HUES64 (cell line): Measurements from ENCODE around the gene LTC4S.
"Not testable (repeated sequence)": the region's sequence is repeated elsewhere in the genome, so short reads cannot be mapped to it uniquely, and the experiment has no call there.

ENCODE experiments used
- H3K27ac ChIP-seq: 2 replicates; pipeline ENCODE4 v1.7.0; 2013; ENCODE audit warnings: low read depth, low read length, inconsistent platforms
- H3K27me3 ChIP-seq: 2 replicates; pipeline ENCODE4 v1.6.1; 2013; ENCODE audit warnings: mild to moderate bottlenecking, low read length; ENCODE audit not compliant: insufficient read depth
- H3K36me3 ChIP-seq: 2 replicates; pipeline ENCODE4 v1.6.1; 2013; ENCODE audit warnings: mild to moderate bottlenecking, low read length; ENCODE audit not compliant: insufficient read depth
- H3K4me1 ChIP-seq: 2 replicates; pipeline ENCODE4 v1.6.1; 2013; ENCODE audit warnings: mild to moderate bottlenecking, low read length, moderate library complexity; ENCODE audit not compliant: insufficient read depth
- H3K4me3 ChIP-seq: 2 replicates; pipeline ENCODE4 v1.5.1; 2013; ENCODE audit warnings: mild to moderate bottlenecking, low read length, moderate library complexity
- H3K9ac ChIP-seq: 2 replicates; pipeline ENCODE4 v1.6.1; 2013; ENCODE audit warnings: mild to moderate bottlenecking, low read depth, low read length
- H3K9me3 ChIP-seq: 2 replicates; pipeline ENCODE4 v1.6.1; 2013; ENCODE audit warnings: low read depth, low read length; ENCODE audit not compliant: insufficient read depth
- WGBS: fragments of 150-250, 120-280 bp; methylation state at CpG from one replicate; pipeline ENCODE4 v1.1.7; 2013; ENCODE audit warnings: missing lambda C conversion rate; 5-methylcytosine and 5-hydroxymethylcytosine counted together

Gene LTC4S

GRCh38 chr5:179832039-179832745, 38.4 kb downstream of the LTC4S start:
- H3K9ac ChIP-seq: no peak overlapping the region
- peaks cover 2% of the 10 kb centered on the region; the same call in 1 of the 2 replicates for H3K9me3 ChIP-seq
- H3K36me3 ChIP-seq: peaks cover 84% of the 10 kb centered on the region
- no peaks in the 10 kb centered on the region for H3K27me3 ChIP-seq
- 95% methylated on average over 20 of the region's 20 CpGs for WGBS
- H3K4me1 ChIP-seq: peaks cover 19% of the 10 kb centered on the region
- no peak overlapping the region for H3K27ac ChIP-seq
- no peak overlapping the region for H3K4me3 ChIP-seq

GRCh38 chr5:179833056-179833708, 39.4 kb downstream of the LTC4S start:
- WGBS: 91% methylated on average over 23 of the region's 23 CpGs
- H3K9me3 ChIP-seq: peaks cover 2% of the 10 kb centered on the region; the same call in 1 of the 2 replicates
- peaks cover 11% of the 10 kb centered on the region for H3K4me1 ChIP-seq
- H3K36me3 ChIP-seq: peaks cover 86% of the 10 kb centered on the region
- H3K4me3 ChIP-seq: no peak overlapping the region
- H3K27ac ChIP-seq: no peak overlapping the region
- no peak overlapping the region for H3K9ac ChIP-seq
- H3K27me3 ChIP-seq: no peaks in the 10 kb centered on the region

- Histone ChIP-seq H3K9me3 (peaks cover 2% of the 10 kb centered on the region; the same call in 1 of the 2 replicates), H3K4me3 (no peak overlapping the region), H3K4me1 (peaks cover 9% of the 10 kb centered on the region), H3K27ac (no peak overlapping the region), H3K36me3 (peaks cover 88% of the 10 kb centered on the region), H3K9ac (no peak overlapping the region), H3K27me3 (no peaks in the 10 kb centered on the region)
- WGBS: 92% methylated on average over 3 of the region's 3 CpGs
These were observed 39.9 kb downstream of the LTC4S start for GRCh38 chr5:179833709-179834070.

GRCh38 chr5:179834120-179834519, 40.3 kb downstream of the LTC4S start:
- peaks cover 5% of the 10 kb centered on the region for H3K4me1 ChIP-seq
- H3K4me3 ChIP-seq: no peak overlapping the region
- WGBS: 94% methylated on average over 7 of the region's 8 CpGs
- H3K36me3 ChIP-seq: peaks cover 86% of the 10 kb centered on the region
- no peak overlapping the region for H3K9ac ChIP-seq
- H3K27ac ChIP-seq: no peak overlapping the region
- H3K9me3 ChIP-seq: peaks cover 2% of the 10 kb centered on the region; the same call in 1 of the 2 replicates
- no peaks in the 10 kb centered on the region for H3K27me3 ChIP-seq

- 94% methylated on average over 16 of the region's 28 CpGs for WGBS
- H3K4me1 ChIP-seq, H3K27me3 ChIP-seq, H3K9me3 ChIP-seq, H3K4me3 ChIP-seq, H3K27ac ChIP-seq, H3K9ac ChIP-seq: not testable (repeated sequence)
- peaks cover 86% of the 10 kb centered on the region for H3K36me3 ChIP-seq
These were observed 41.1 kb downstream of the LTC4S start for GRCh38 chr5:179834871-179835270.

GRCh38 chr5:179836225-179837019, 42.6 kb downstream of the LTC4S start:
- peaks cover 2% of the 10 kb centered on the region; the same call in 1 of the 2 replicates for H3K9me3 ChIP-seq
- peaks cover 86% of the 10 kb centered on the region for H3K36me3 ChIP-seq
- H3K9ac ChIP-seq: no peak overlapping the region
- no peaks in the 10 kb centered on the region for H3K27me3 ChIP-seq
- no peak overlapping the region for H3K27ac ChIP-seq
- WGBS: 96% methylated on average over 19 of the region's 19 CpGs
- no peaks in the 10 kb centered on the region for H3K4me1 ChIP-seq
- no peak overlapping the region for H3K4me3 ChIP-seq

- no peak overlapping the region for H3K27ac ChIP-seq
- H3K9me3 ChIP-seq: peaks cover 2% of the 10 kb centered on the region; the same call in 1 of the 2 replicates
- H3K4me3 ChIP-seq: no peak overlapping the region
- H3K4me1 ChIP-seq: no peaks in the 10 kb centered on the region
- 96% methylated on average over 15 of the region's 15 CpGs for WGBS
- peaks cover 84% of the 10 kb centered on the region for H3K36me3 ChIP-seq
- H3K9ac ChIP-seq: no peak overlapping the region
- H3K27me3 ChIP-seq: no peaks in the 10 kb centered on the region
These were observed 43.6 kb downstream of the LTC4S start for GRCh38 chr5:179837076-179838011.

GRCh38 chr5:179839328-179840256, 45.8 kb downstream of the LTC4S start:
- Histone ChIP-seq H3K27ac (no peak overlapping the region), H3K4me3 (no peak overlapping the region), H3K36me3 (peaks cover 70% of the 10 kb centered on the region), H3K9me3 (peaks cover 4% of the 10 kb centered on the region), H3K9ac (no peak overlapping the region), H3K4me1 (no peaks in the 10 kb centered on the region), H3K27me3 (no peaks in the 10 kb centered on the region)
- WGBS: 96% methylated on average over 16 of the region's 16 CpGs

- Histone ChIP-seq H3K27ac (no peak overlapping the region), H3K27me3 (no peaks in the 10 kb centered on the region), H3K9ac (no peak overlapping the region), H3K4me1 (no peaks in the 10 kb centered on the region), H3K36me3 (peaks cover 73% of the 10 kb centered on the region), H3K9me3 (peaks cover 9% of the 10 kb centered on the region), H3K4me3 (no peak overlapping the region)
- WGBS: 96% methylated on average over 11 of the region's 11 CpGs
These were observed 46.5 kb downstream of the LTC4S start for GRCh38 chr5:179840321-179840720.

GRCh38 chr5:179840766-179841165, 47.0 kb downstream of the LTC4S start:
- Histone ChIP-seq H3K9me3 (peaks cover 11% of the 10 kb centered on the region), H3K9ac (no peak overlapping the region), H3K27me3 (no peaks in the 10 kb centered on the region), H3K4me1 (no peaks in the 10 kb centered on the region), H3K27ac (no peak overlapping the region), H3K4me3 (no peak overlapping the region), H3K36me3 (peaks cover 72% of the 10 kb centered on the region)
- 89% methylated on average over 17 of the region's 17 CpGs for WGBS
